ENCODE measurements around the gene PSAPL1. TPM values are rescaled to one million over a fixed set of nuclear protein-coding genes. Genes with fewer than 3 reads are reported as not detected.

Gene PSAPL1
- total and polyA plus RNA-seq, 2 of the 8 experiments (the other 6 are each of a cell fraction or from before 2014, with no cell fraction given) = 0.03 TPM; not detected in 1

GRCh38 chr4:7448036-7448435 lies 13.3 kb upstream of the PSAPL1 start (continued):
- TF ChIP-seq CTBP2 (IDR thresholded peaks at IDR 0.05; ENCODE audit: borderline replicate concordance, insufficient read depth, insufficient read length, low read length) (no peak), SAP30 (IDR thresholded peaks at IDR 0.05; ENCODE audit: insufficient read depth, insufficient replicate concordance, low read length) (no peak), E2F6 (IDR thresholded peaks at IDR 0.05) (no peak), POLR2AphosphoS5 (IDR thresholded peaks at IDR 0.05; ENCODE audit: low read depth, low read length) (no peak)

Data from H1 (cell line).